ENCODE measurements around the gene DCTN1.

Gene DCTN1

GRCh38 chr2:74357627-74358026 lies 22.5 kb downstream of the DCTN1 start:
- H3K4me3 ChIP-seq (ENCODE audit: low read length): no peak overlapping the region
- no peaks in the 10 kb centered on the region for H4K20me1 ChIP-seq (ENCODE audit: control insufficient read depth, insufficient read depth, low read depth, low read length)
- H3K9me2 ChIP-seq (replicated peaks; ENCODE audit: control insufficient read depth, low read length): no peaks in the 10 kb centered on the region
- H3K27ac ChIP-seq (ENCODE audit: low read depth, low read length): no peak overlapping the region
- no peaks in the 10 kb centered on the region for H3K27me3 ChIP-seq (ENCODE audit: control insufficient read depth, low read length)
- no peaks in the 10 kb centered on the region for H3F3A ChIP-seq (ENCODE audit: control insufficient read depth, insufficient read depth)
- TF ChIP-seq EZH2phosphoT487 (IDR thresholded peaks at IDR 0.05; ENCODE audit: borderline replicate concordance, low read length) (no peak), CTCF (IDR thresholded peaks at IDR 0.05; ENCODE audit: low read depth, low read length, poor library complexity, severe bottlenecking) (no peak)
- no peak overlapping the region for H3K4me2 ChIP-seq (ENCODE audit: low read length)
- no peaks in the 10 kb centered on the region for H3K79me2 ChIP-seq (ENCODE audit: control insufficient read depth, low read length)
- H3K4me1 ChIP-seq (ENCODE audit: control insufficient read depth, low read length): no peaks in the 10 kb centered on the region
- H3K9me3 ChIP-seq (ENCODE audit: control insufficient read depth, insufficient read depth, low read length): no peaks in the 10 kb centered on the region
- peaks cover 30% of the 10 kb centered on the region for H3K36me3 ChIP-seq (ENCODE audit: control insufficient read depth, low read length)

- Histone ChIP-seq H3K4me3 (ENCODE audit: low read length) (no peak overlapping the region), H3K79me2 (ENCODE audit: control insufficient read depth, low read length) (no peaks in the 10 kb centered on the region), H3K4me1 (ENCODE audit: control insufficient read depth, low read length) (no peaks in the 10 kb centered on the region), H3K9me3 (ENCODE audit: control insufficient read depth, insufficient read depth, low read length) (no peaks in the 10 kb centered on the region), H3K4me2 (ENCODE audit: low read length) (no peak overlapping the region), H4K20me1 (ENCODE audit: control insufficient read depth, insufficient read depth, low read depth, low read length) (no peaks in the 10 kb centered on the region), H3K36me3 (ENCODE audit: control insufficient read depth, low read length) (no peaks in the 10 kb centered on the region), H3K27ac (ENCODE audit: low read depth, low read length) (no peak overlapping the region), H3F3A (ENCODE audit: control insufficient read depth, insufficient read depth) (no peaks in the 10 kb centered on the region), H3K9me2 (replicated peaks; ENCODE audit: control insufficient read depth, low read length) (no peaks in the 10 kb centered on the region), H3K27me3 (ENCODE audit: control insufficient read depth, low read length) (peaks cover 21% of the 10 kb centered on the region)
- TF ChIP-seq EZH2phosphoT487 (IDR thresholded peaks at IDR 0.05; ENCODE audit: borderline replicate concordance, low read length) (no peak), CTCF (IDR thresholded peaks at IDR 0.05; ENCODE audit: low read depth, low read length, poor library complexity, severe bottlenecking) (no peak)
These were observed 30.2 kb downstream of the DCTN1 start for GRCh38 chr2:74349889-74350288.

GRCh38 chr2:74347742-74348141 lies 32.4 kb downstream of the DCTN1 start:
- H3K27ac ChIP-seq (ENCODE audit: low read depth, low read length): no peak overlapping the region
- no peaks in the 10 kb centered on the region for H4K20me1 ChIP-seq (ENCODE audit: control insufficient read depth, insufficient read depth, low read depth, low read length)
- no peaks in the 10 kb centered on the region for H3K4me1 ChIP-seq (ENCODE audit: control insufficient read depth, low read length)
- no peaks in the 10 kb centered on the region for H3K9me3 ChIP-seq (ENCODE audit: control insufficient read depth, insufficient read depth, low read length)
- no peaks in the 10 kb centered on the region for H3K79me2 ChIP-seq (ENCODE audit: control insufficient read depth, low read length)
- H3F3A ChIP-seq (ENCODE audit: control insufficient read depth, insufficient read depth): no peaks in the 10 kb centered on the region
- H3K4me2 ChIP-seq (ENCODE audit: low read length): no peak overlapping the region
- TF ChIP-seq CTCF (IDR thresholded peaks at IDR 0.05; ENCODE audit: low read depth, low read length, poor library complexity, severe bottlenecking) (no peak), EZH2phosphoT487 (IDR thresholded peaks at IDR 0.05; ENCODE audit: borderline replicate concordance, low read length) (no peak)
- peaks cover 36% of the 10 kb centered on the region for H3K27me3 ChIP-seq (ENCODE audit: control insufficient read depth, low read length)
- no peaks in the 10 kb centered on the region for H3K9me2 ChIP-seq (replicated peaks; ENCODE audit: control insufficient read depth, low read length)
- no peak overlapping the region for H3K4me3 ChIP-seq (ENCODE audit: low read length)
- no peaks in the 10 kb centered on the region for H3K36me3 ChIP-seq (ENCODE audit: control insufficient read depth, low read length)

- Histone ChIP-seq H3K36me3 (ENCODE audit: control insufficient read depth, low read length) (no peaks in the 10 kb centered on the region), H3K27me3 (ENCODE audit: control insufficient read depth, low read length) (peaks cover 41% of the 10 kb centered on the region), H4K20me1 (ENCODE audit: control insufficient read depth, insufficient read depth, low read depth, low read length) (no peaks in the 10 kb centered on the region), H3F3A (ENCODE audit: control insufficient read depth, insufficient read depth) (no peaks in the 10 kb centered on the region), H3K9me3 (ENCODE audit: control insufficient read depth, insufficient read depth, low read length) (no peaks in the 10 kb centered on the region), H3K4me1 (ENCODE audit: control insufficient read depth, low read length) (no peaks in the 10 kb centered on the region), H3K27ac (ENCODE audit: low read depth, low read length) (no peak overlapping the region), H3K79me2 (ENCODE audit: control insufficient read depth, low read length) (no peaks in the 10 kb centered on the region), H3K9me2 (replicated peaks; ENCODE audit: control insufficient read depth, low read length) (no peaks in the 10 kb centered on the region), H3K4me2 (ENCODE audit: low read length) (no peak overlapping the region), H3K4me3 (ENCODE audit: low read length) (no peak overlapping the region)
- no peak for TF ChIP-seq EZH2phosphoT487 (IDR thresholded peaks at IDR 0.05; ENCODE audit: borderline replicate concordance, low read length)
- no peak for TF ChIP-seq CTCF (IDR thresholded peaks at IDR 0.05; ENCODE audit: low read depth, low read length, poor library complexity, severe bottlenecking)
These were observed 32.8 kb downstream of the DCTN1 start for GRCh38 chr2:74347303-74347702.
